Measurements from ENCODE around the gene PRSS12.
"Not testable (repeated sequence)": the region's sequence is repeated elsewhere in the genome, so short reads cannot be mapped to it uniquely, and the experiment has no call there.

Gene PRSS12

DNA sequence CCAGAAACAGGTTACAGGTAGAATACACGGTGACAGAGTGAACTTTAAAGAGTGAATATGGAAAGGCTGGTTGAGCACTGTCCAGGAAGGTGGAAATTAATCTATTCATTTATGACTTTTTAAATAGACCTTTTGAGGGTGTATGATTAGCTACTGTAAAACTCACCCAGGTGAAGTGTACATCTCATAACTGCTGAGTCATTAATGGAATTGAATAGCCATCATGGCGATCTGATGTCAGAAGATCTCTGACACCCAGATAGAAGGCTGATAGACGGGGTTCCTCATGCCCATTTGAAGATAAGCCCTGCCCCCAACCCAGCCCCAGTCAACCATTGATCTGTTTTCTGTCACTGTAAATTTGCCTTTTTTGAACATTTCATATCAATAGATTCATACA lies 84.0 kb downstream of the PRSS12 start:
- no peaks in the 10 kb centered on the region for H3K27me3 ChIP-seq (ENCODE audit: insufficient read depth, low read length, poor library complexity)
- H2AK5ac ChIP-seq (ENCODE audit: low read length) = no peak overlapping the region
- H3K9ac ChIP-seq (ENCODE audit: low read length) = no peak overlapping the region
- H3K18ac ChIP-seq (ENCODE audit: low read length) = no peak overlapping the region
- H4K8ac ChIP-seq (ENCODE audit: low read depth, low read length) = no peak overlapping the region
- no peaks in the 10 kb centered on the region for H3K79me1 ChIP-seq (ENCODE audit: low read length)
- H3K27ac ChIP-seq (ENCODE audit: low read depth, low read length) = no peak overlapping the region
- DNase-seq = no peak
- H2BK5ac ChIP-seq (ENCODE audit: low read length) = no peak overlapping the region
- H4K5ac ChIP-seq (ENCODE audit: low read length) = no peak overlapping the region
- no peaks in the 10 kb centered on the region for H3K4me1 ChIP-seq (ENCODE audit: control insufficient read depth, low read depth, low read length)
- no peak overlapping the region for H2BK120ac ChIP-seq (ENCODE audit: low read depth, low read length)
- no peak overlapping the region for H3K23ac ChIP-seq (ENCODE audit: low read length)
- no peaks in the 10 kb centered on the region for H3K36me3 ChIP-seq (ENCODE audit: control insufficient read depth, insufficient read depth, low read length)
- H3K56ac ChIP-seq (ENCODE audit: low read length) = no peak overlapping the region
- H2BK15ac ChIP-seq (replicated peaks; ENCODE audit: low read depth) = no peak overlapping the region
- H3K4ac ChIP-seq (ENCODE audit: low read depth, low read length) = no peak overlapping the region
- H3K4me2 ChIP-seq (ENCODE audit: low read length) = no peak overlapping the region
- WGBS (ENCODE audit: extremely low coverage, insufficient coverage, low lambda C conversion rate) = no CpG with 5 or more reads among the region's 3 CpGs
- H3K79me2 ChIP-seq (ENCODE audit: control insufficient read depth, insufficient read depth, low read length) = no peaks in the 10 kb centered on the region
- H3K4me3 ChIP-seq (ENCODE audit: low read length) = no peak overlapping the region

DNA sequence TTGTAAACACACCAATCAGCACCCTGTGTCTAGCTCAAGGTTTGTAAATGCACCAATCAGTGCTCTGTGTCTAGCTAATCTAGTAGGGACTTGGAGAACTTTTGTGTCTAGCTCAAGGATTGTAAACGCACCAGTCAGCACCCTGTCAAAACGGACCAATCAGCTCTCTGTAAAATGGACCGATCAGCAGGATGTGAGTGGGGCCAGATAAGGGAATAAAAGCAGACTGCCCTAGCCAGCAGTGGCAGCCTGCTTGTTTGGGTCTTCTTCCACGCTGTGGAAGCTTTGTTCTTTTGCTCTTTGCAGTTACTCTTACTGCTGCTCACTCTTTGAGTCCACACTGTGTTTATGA lies 86.7 kb downstream of the PRSS12 start:
- H3K27me3 ChIP-seq (ENCODE audit: insufficient read depth, low read length, poor library complexity); H3K79me1 ChIP-seq (ENCODE audit: low read length); H3K4me1 ChIP-seq (ENCODE audit: control insufficient read depth, low read depth, low read length); DNase-seq; H2BK120ac ChIP-seq (ENCODE audit: low read depth, low read length); H3K4ac ChIP-seq (ENCODE audit: low read depth, low read length); H3K56ac ChIP-seq (ENCODE audit: low read length); H4K5ac ChIP-seq (ENCODE audit: low read length); H2AK5ac ChIP-seq (ENCODE audit: low read length); H3K27ac ChIP-seq (ENCODE audit: low read depth, low read length); H3K79me2 ChIP-seq (ENCODE audit: control insufficient read depth, insufficient read depth, low read length); H3K4me3 ChIP-seq (ENCODE audit: low read length); H4K8ac ChIP-seq (ENCODE audit: low read depth, low read length); H3K4me2 ChIP-seq (ENCODE audit: low read length); H3K9ac ChIP-seq (ENCODE audit: low read length); H3K36me3 ChIP-seq (ENCODE audit: control insufficient read depth, insufficient read depth, low read length); H3K23ac ChIP-seq (ENCODE audit: low read length); H2BK5ac ChIP-seq (ENCODE audit: low read length); H3K18ac ChIP-seq (ENCODE audit: low read length); H2BK15ac ChIP-seq (replicated peaks; ENCODE audit: low read depth): not testable (repeated sequence)
- no CpG with 5 or more reads among the region's 4 CpGs for WGBS (ENCODE audit: extremely low coverage, insufficient coverage, low lambda C conversion rate)

DNA sequence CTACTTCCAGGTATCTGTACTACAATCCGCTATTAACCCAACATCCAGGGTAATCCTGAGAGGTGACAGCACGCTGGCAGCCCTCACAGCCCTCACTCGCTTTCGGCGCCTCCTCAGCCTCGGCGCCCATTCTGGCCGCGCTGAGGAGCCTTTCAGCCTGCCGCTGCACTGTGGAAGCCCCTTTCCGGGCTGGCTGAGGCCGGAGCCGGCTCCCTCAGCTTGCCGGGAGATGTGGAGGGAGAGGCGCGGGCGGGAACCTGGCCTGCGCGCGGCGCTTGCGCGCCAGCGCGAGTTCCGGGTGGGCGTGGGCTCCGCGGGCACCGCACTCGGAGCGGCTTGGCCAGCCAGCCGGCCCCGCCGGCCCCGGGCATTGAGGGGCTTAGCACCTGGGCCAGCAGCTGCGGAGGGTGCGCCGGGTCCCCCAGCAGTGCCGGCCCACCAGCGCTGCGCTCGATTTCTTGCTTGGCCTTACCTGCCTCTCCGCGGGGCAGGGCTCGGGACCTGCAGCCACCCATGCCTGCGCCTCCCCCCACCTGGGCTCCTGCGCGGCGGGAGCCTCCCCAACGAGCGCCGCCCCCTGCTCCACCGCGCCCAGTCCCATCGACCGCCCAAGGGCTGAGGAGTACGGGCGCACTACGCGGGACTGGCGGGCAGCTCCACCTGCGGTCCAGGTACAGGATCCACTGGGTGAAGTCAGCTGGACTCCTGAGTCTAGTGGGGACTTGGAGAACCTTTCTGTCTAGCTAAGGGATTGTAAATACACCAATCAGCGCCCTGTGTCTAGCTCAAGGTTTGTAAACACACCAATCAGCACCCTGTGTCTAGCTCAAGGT lies 87.3 kb downstream of the PRSS12 start:
- H3K18ac ChIP-seq (ENCODE audit: low read length) = no peak overlapping the region
- no peak overlapping the region for H2AK5ac ChIP-seq (ENCODE audit: low read length)
- no peak overlapping the region for H4K5ac ChIP-seq (ENCODE audit: low read length)
- no peak overlapping the region for H3K9ac ChIP-seq (ENCODE audit: low read length)
- H3K4me1 ChIP-seq (ENCODE audit: control insufficient read depth, low read depth, low read length) = no peaks in the 10 kb centered on the region
- no peaks in the 10 kb centered on the region for H3K36me3 ChIP-seq (ENCODE audit: control insufficient read depth, insufficient read depth, low read length)
- no CpG with 5 or more reads among the region's 64 CpGs for WGBS (ENCODE audit: extremely low coverage, insufficient coverage, low lambda C conversion rate)
- no peaks in the 10 kb centered on the region for H3K79me1 ChIP-seq (ENCODE audit: low read length)
- H3K4me3 ChIP-seq (ENCODE audit: low read length) = no peak overlapping the region
- H3K23ac ChIP-seq (ENCODE audit: low read length) = no peak overlapping the region
- H3K79me2 ChIP-seq (ENCODE audit: control insufficient read depth, insufficient read depth, low read length) = no peaks in the 10 kb centered on the region
- no peak overlapping the region for H3K4ac ChIP-seq (ENCODE audit: low read depth, low read length)
- H3K4me2 ChIP-seq (ENCODE audit: low read length) = no peak overlapping the region
- H3K27ac ChIP-seq (ENCODE audit: low read depth, low read length) = no peak overlapping the region
- no peak for DNase-seq
- H4K8ac ChIP-seq (ENCODE audit: low read depth, low read length) = no peak overlapping the region
- no peak overlapping the region for H2BK5ac ChIP-seq (ENCODE audit: low read length)
- no peak overlapping the region for H2BK15ac ChIP-seq (replicated peaks; ENCODE audit: low read depth)
- no peak overlapping the region for H3K56ac ChIP-seq (ENCODE audit: low read length)
- no peaks in the 10 kb centered on the region for H3K27me3 ChIP-seq (ENCODE audit: insufficient read depth, low read length, poor library complexity)
- H2BK120ac ChIP-seq (ENCODE audit: low read depth, low read length) = no peak overlapping the region

DNA sequence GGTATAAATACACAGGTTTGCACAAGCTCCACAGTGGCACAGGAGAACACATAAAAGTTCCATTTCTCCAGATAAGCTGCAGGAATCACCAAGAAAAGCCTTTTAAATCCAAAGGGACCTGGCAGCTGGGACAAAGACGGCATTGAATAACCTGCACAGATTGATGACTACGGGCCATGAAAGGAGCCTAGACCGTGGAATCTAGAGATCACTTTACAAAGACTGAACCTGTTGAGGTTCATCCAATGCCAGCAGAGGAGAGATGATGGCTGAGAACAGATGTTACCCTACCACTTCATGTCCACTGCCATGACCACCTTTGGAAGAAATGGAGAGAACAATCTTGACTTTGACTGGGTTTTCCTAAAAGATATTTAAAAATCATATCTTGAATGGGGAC lies 88.7 kb downstream of the PRSS12 start:
- no peak overlapping the region for H3K23ac ChIP-seq (ENCODE audit: low read length)

DNA sequence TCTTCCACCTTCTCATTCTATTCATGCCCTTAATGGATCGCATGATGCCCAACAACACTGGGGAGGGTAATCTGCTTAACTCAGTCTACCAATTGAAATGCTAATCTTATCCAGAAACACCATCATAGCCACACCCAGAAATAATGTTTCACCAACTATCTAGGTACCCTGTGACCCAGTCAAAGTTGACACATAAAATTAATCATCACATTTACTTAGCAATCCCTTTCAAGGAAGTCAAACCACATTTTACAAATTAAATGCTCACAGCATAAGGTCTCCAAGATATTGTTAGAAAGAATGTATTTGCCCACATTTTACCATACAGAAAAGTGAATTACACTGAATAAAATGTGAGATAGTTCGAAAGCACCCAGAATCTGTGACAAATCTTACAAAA lies 92.5 kb downstream of the PRSS12 start:
- Histone ChIP-seq H3K23ac (ENCODE audit: low read length) (no peak overlapping the region), H3K56ac (ENCODE audit: low read length) (no peak overlapping the region), H3K4ac (ENCODE audit: low read depth, low read length) (no peak overlapping the region), H3K27me3 (ENCODE audit: insufficient read depth, low read length, poor library complexity) (no peaks in the 10 kb centered on the region), H2BK120ac (ENCODE audit: low read depth, low read length) (no peak overlapping the region), H2AK5ac (ENCODE audit: low read length) (no peak overlapping the region), H3K18ac (ENCODE audit: low read length) (no peak overlapping the region), H3K4me2 (ENCODE audit: low read length) (no peak overlapping the region), H3K4me1 (ENCODE audit: control insufficient read depth, low read depth, low read length) (no peaks in the 10 kb centered on the region), H3K27ac (ENCODE audit: low read depth, low read length) (no peak overlapping the region), H3K36me3 (ENCODE audit: control insufficient read depth, insufficient read depth, low read length) (no peaks in the 10 kb centered on the region), H4K8ac (ENCODE audit: low read depth, low read length) (no peak overlapping the region), H3K79me2 (ENCODE audit: control insufficient read depth, insufficient read depth, low read length) (no peaks in the 10 kb centered on the region), H2BK15ac (replicated peaks; ENCODE audit: low read depth) (no peak overlapping the region), H3K79me1 (ENCODE audit: low read length) (no peaks in the 10 kb centered on the region), H3K9ac (ENCODE audit: low read length) (no peak overlapping the region), H3K4me3 (ENCODE audit: low read length) (no peak overlapping the region), H4K5ac (ENCODE audit: low read length) (no peak overlapping the region), H2BK5ac (ENCODE audit: low read length) (no peak overlapping the region)
- no peak for DNase-seq
- no CpG with 5 or more reads among the region's 2 CpGs for WGBS (ENCODE audit: extremely low coverage, insufficient coverage, low lambda C conversion rate)

More for the DNA sequence above, 88.7 kb downstream of the PRSS12 start:
- DNase-seq = no peak
- no peak overlapping the region for H2BK15ac ChIP-seq (replicated peaks; ENCODE audit: low read depth)
- H2BK120ac ChIP-seq (ENCODE audit: low read depth, low read length) = no peak overlapping the region
- H3K56ac ChIP-seq (ENCODE audit: low read length) = no peak overlapping the region
- H3K79me2 ChIP-seq (ENCODE audit: control insufficient read depth, insufficient read depth, low read length) = no peaks in the 10 kb centered on the region
- no peak overlapping the region for H4K5ac ChIP-seq (ENCODE audit: low read length)
- H2BK5ac ChIP-seq (ENCODE audit: low read length) = no peak overlapping the region
- H3K27ac ChIP-seq (ENCODE audit: low read depth, low read length) = no peak overlapping the region
- H2AK5ac ChIP-seq (ENCODE audit: low read length) = no peak overlapping the region
- H3K4me3 ChIP-seq (ENCODE audit: low read length) = no peak overlapping the region
- no peaks in the 10 kb centered on the region for H3K79me1 ChIP-seq (ENCODE audit: low read length)
- no peak overlapping the region for H3K4me2 ChIP-seq (ENCODE audit: low read length)
- H3K27me3 ChIP-seq (ENCODE audit: insufficient read depth, low read length, poor library complexity) = no peaks in the 10 kb centered on the region
- H3K18ac ChIP-seq (ENCODE audit: low read length) = no peak overlapping the region
- WGBS (ENCODE audit: extremely low coverage, insufficient coverage, low lambda C conversion rate) = no CpG with 5 or more reads among the region's 3 CpGs
- no peaks in the 10 kb centered on the region for H3K36me3 ChIP-seq (ENCODE audit: control insufficient read depth, insufficient read depth, low read length)
- H3K4ac ChIP-seq (ENCODE audit: low read depth, low read length) = no peak overlapping the region
- H3K9ac ChIP-seq (ENCODE audit: low read length) = no peak overlapping the region
- H3K4me1 ChIP-seq (ENCODE audit: control insufficient read depth, low read depth, low read length) = no peaks in the 10 kb centered on the region
- H4K8ac ChIP-seq (ENCODE audit: low read depth, low read length) = no peak overlapping the region

DNA sequence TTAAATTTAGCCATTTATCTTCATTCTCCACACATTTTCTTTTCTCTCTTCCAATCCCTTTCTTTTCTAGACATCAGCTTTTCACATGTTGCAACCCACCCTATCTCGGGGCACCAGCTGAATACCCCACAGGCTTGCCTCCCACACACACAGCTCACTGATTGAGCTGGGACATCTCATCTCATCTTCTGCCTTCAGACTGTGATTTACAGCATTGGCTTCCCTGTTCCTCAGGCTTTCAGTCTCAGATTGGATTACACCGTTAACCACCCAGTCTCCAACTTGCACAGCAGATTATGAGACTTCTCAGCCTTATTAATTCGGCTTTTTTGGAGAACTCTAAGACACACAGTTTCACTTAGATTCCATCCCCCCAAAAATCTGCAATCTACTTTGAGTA lies 93.7 kb downstream of the PRSS12 start:
- WGBS (ENCODE audit: extremely low coverage, insufficient coverage, low lambda C conversion rate) = no CpG with 5 or more reads among the region's 3 CpGs
- Histone ChIP-seq H3K79me1 (ENCODE audit: low read length) (no peaks in the 10 kb centered on the region), H3K18ac (ENCODE audit: low read length) (no peak overlapping the region), H4K5ac (ENCODE audit: low read length) (no peak overlapping the region), H3K4me2 (ENCODE audit: low read length) (no peak overlapping the region), H3K56ac (ENCODE audit: low read length) (no peak overlapping the region), H3K9ac (ENCODE audit: low read length) (no peak overlapping the region), H3K27ac (ENCODE audit: low read depth, low read length) (no peak overlapping the region), H3K4me3 (ENCODE audit: low read length) (no peak overlapping the region), H3K27me3 (ENCODE audit: insufficient read depth, low read length, poor library complexity) (no peaks in the 10 kb centered on the region), H2BK120ac (ENCODE audit: low read depth, low read length) (no peak overlapping the region), H4K8ac (ENCODE audit: low read depth, low read length) (no peak overlapping the region), H3K4me1 (ENCODE audit: control insufficient read depth, low read depth, low read length) (no peaks in the 10 kb centered on the region), H2BK15ac (replicated peaks; ENCODE audit: low read depth) (no peak overlapping the region), H2AK5ac (ENCODE audit: low read length) (no peak overlapping the region), H3K4ac (ENCODE audit: low read depth, low read length) (no peak overlapping the region), H3K36me3 (ENCODE audit: control insufficient read depth, insufficient read depth, low read length) (no peaks in the 10 kb centered on the region), H3K23ac (ENCODE audit: low read length) (no peak overlapping the region), H2BK5ac (ENCODE audit: low read length) (no peak overlapping the region), H3K79me2 (ENCODE audit: control insufficient read depth, insufficient read depth, low read length) (no peaks in the 10 kb centered on the region)
- DNase-seq = no peak
